HEK293 (cell line): ENCODE results near the gene PNKD.

ENCODE experiments used
- CTCF ChIA-PET: fragments of 350-600 bp; formaldehyde crosslinking; extraction: SDS; loops from one replicate; lab custom pipeline; 2021; ENCODE audit warnings: antibody characterized with exemption; lab: Yijun Ruan, JAX
- POLR2A ChIA-PET: fragments of 300-600 bp; formaldehyde crosslinking; extraction: SDS; loops from one replicate; lab custom pipeline; 2020; ENCODE audit warnings: antibody characterized with exemption, inconsistent platforms; lab: Yijun Ruan, JAX
- H3K27ac ChIP-seq: fragments of 200-500 bp; sonication (Bioruptor generic); 2 replicates; pipeline ENCODE4 v1.5.1; 2014; ENCODE audit warnings: low read depth, low read length, control low read depth, inconsistent platforms; ENCODE audit errors: extremely low read depth
- H3K36me3 ChIP-seq, 2 experiments: fragments of 200-500 bp in 1 of 2; sonication (Bioruptor generic) in 1 of 2; 1 replicate in 1 of 2; 2 replicates in 1 of 2; pipeline ENCODE4 v1.5.1; 2014 to 2017; ENCODE audit warnings: inconsistent platforms in 2 of 2, low read length in 2 of 2; ENCODE audit not compliant: control insufficient read depth in 2 of 2, insufficient read depth in 1 of 2
- H3K4me1 ChIP-seq: fragments of 200-500 bp; sonication (Bioruptor generic); 2 replicates; pipeline ENCODE4 v1.5.1; 2014; ENCODE audit warnings: mild to moderate bottlenecking, low read length, inconsistent platforms; ENCODE audit not compliant: control insufficient read depth, insufficient read depth
- H3K4me3 ChIP-seq: 2 replicates; pipeline ENCODE4 v1.5.1; 2011; ENCODE audit warnings: low read depth, mild to moderate bottlenecking, control low read depth, low read length, moderate library complexity
- H3K9me3 ChIP-seq: fragments of 200-500 bp; sonication (Bioruptor generic); 2 replicates; pipeline ENCODE4 v1.5.1; 2014; ENCODE audit warnings: low read depth, low read length, inconsistent platforms; ENCODE audit not compliant: control insufficient read depth, insufficient read depth
- KLF9 ChIP-seq: fragments of 450-650 bp; formaldehyde crosslinking; IDR thresholded peaks from 2 replicates; pipeline ENCODE4 v1.5.1; 2016; ENCODE audit warnings: missing biosample characterization, missing genetic modification characterization, low read depth
- SCRT2 ChIP-seq: fragments of 450-650 bp; formaldehyde crosslinking; IDR thresholded peaks from 2 replicates; pipeline ENCODE4 v1.5.1; 2016; ENCODE audit warnings: missing biosample characterization, missing genetic modification characterization
- ZBTB1 ChIP-seq: fragments of 450-650 bp; formaldehyde crosslinking; IDR thresholded peaks from 2 replicates; pipeline ENCODE4 v1.5.1; 2016; ENCODE audit warnings: missing biosample characterization, missing genetic modification characterization
- ZBTB20 ChIP-seq: fragments of 450-650 bp; formaldehyde crosslinking; IDR thresholded peaks from 2 replicates; pipeline ENCODE4 v1.5.1; 2016; ENCODE audit warnings: missing biosample characterization, missing genetic modification characterization
- ZFHX2 ChIP-seq: fragments of 450-650 bp; formaldehyde crosslinking; conservative IDR thresholded peaks from 2 replicates; pipeline ENCODE4 v1.5.1; 2016; ENCODE audit warnings: missing biosample characterization, missing genetic modification characterization
- ZNF114 ChIP-seq: fragments of 450-650 bp; formaldehyde crosslinking; IDR thresholded peaks from 2 replicates; pipeline ENCODE4 v1.5.0; 2017; ENCODE audit warnings: missing biosample characterization, missing genetic modification characterization
- ZNF121 ChIP-seq: fragments of 450-650 bp; formaldehyde crosslinking; IDR thresholded peaks from 2 replicates; pipeline ENCODE4 v1.5.1; 2016; ENCODE audit warnings: missing biosample characterization, missing genetic modification characterization
- ZNF2 ChIP-seq: fragments of 450-650 bp; formaldehyde crosslinking; IDR thresholded peaks from 2 replicates; pipeline ENCODE4 v1.5.1; 2016; ENCODE audit warnings: missing biosample characterization, missing genetic modification characterization
- ZNF214 ChIP-seq: fragments of 450-650 bp; formaldehyde crosslinking; IDR thresholded peaks from 2 replicates; pipeline ENCODE4 v1.5.1; 2017; ENCODE audit warnings: missing biosample characterization, mild to moderate bottlenecking, missing genetic modification characterization, borderline replicate concordance
- ZNF239 ChIP-seq: fragments of 450-650 bp; formaldehyde crosslinking; IDR thresholded peaks from 2 replicates; pipeline ENCODE4 v1.5.1; 2016; ENCODE audit warnings: missing biosample characterization, missing genetic modification characterization
- ZNF280D ChIP-seq: fragments of 450-650 bp; formaldehyde crosslinking; IDR thresholded peaks from 2 replicates; pipeline ENCODE4 v1.5.1; 2016; ENCODE audit warnings: missing biosample characterization, missing genetic modification characterization
- ZNF37A ChIP-seq: fragments of 450-650 bp; IDR thresholded peaks from 2 replicates; pipeline ENCODE4 v1.5.1; 2018; ENCODE audit warnings: missing biosample characterization, missing genetic modification characterization
- ZNF391 ChIP-seq: fragments of 450-650 bp; formaldehyde crosslinking; IDR thresholded peaks from 2 replicates; pipeline ENCODE4 v1.5.1; 2016; ENCODE audit warnings: low read depth, missing biosample characterization, missing genetic modification characterization, borderline replicate concordance
- ZNF501 ChIP-seq: fragments of 450-650 bp; formaldehyde crosslinking; IDR thresholded peaks from 2 replicates; pipeline ENCODE4 v1.5.1; 2016; ENCODE audit warnings: missing biosample characterization, missing genetic modification characterization
- ZNF510 ChIP-seq: fragments of 450-650 bp; formaldehyde crosslinking; IDR thresholded peaks from 2 replicates; pipeline ENCODE4 v1.5.1; 2018; ENCODE audit warnings: mild to moderate bottlenecking, missing genetic modification characterization, missing biosample characterization; ENCODE audit not compliant: insufficient replicate concordance
- ZNF621 ChIP-seq: fragments of 450-650 bp; formaldehyde crosslinking; IDR thresholded peaks from 2 replicates; pipeline ENCODE4 v1.5.1; 2017; ENCODE audit warnings: missing biosample characterization, missing genetic modification characterization
- ZNF629 ChIP-seq: fragments of 450-650 bp; formaldehyde crosslinking; IDR thresholded peaks from 2 replicates; pipeline ENCODE4 v1.5.1; 2017; ENCODE audit warnings: missing biosample characterization, missing genetic modification characterization
- ZNF658 ChIP-seq: fragments of 450-650 bp; formaldehyde crosslinking; IDR thresholded peaks from 2 replicates; pipeline ENCODE4; 2016; ENCODE audit warnings: missing biosample characterization, missing genetic modification characterization
- ZNF664 ChIP-seq: fragments of 450-650 bp; formaldehyde crosslinking; IDR thresholded peaks from 2 replicates; pipeline ENCODE4 v1.5.1; 2016; ENCODE audit warnings: missing biosample characterization, missing genetic modification characterization
- ZNF670 ChIP-seq: fragments of 450-650 bp; formaldehyde crosslinking; IDR thresholded peaks from 2 replicates; pipeline ENCODE4 v1.5.1; 2016; ENCODE audit warnings: missing biosample characterization, missing genetic modification characterization, low read depth
- TF ChIP-seq, protein P1 (sequence below): fragments of 450-650 bp; formaldehyde crosslinking; IDR thresholded peaks from 2 replicates; pipeline ENCODE4; 2016; ENCODE audit warnings: missing biosample characterization, missing genetic modification characterization
- TF ChIP-seq, protein P2 (sequence below): fragments of 450-650 bp; formaldehyde crosslinking; optimal IDR thresholded peaks from 2 replicates; pipeline ENCODE3; 2016; ENCODE audit warnings: missing biosample characterization, mild to moderate bottlenecking, missing genetic modification characterization
- TF ChIP-seq, protein P3 (sequence below): fragments of 450-650 bp; formaldehyde crosslinking; IDR thresholded peaks from 2 replicates; pipeline ENCODE4 v1.5.1; 2016; ENCODE audit warnings: missing biosample characterization, missing genetic modification characterization
- TF ChIP-seq, protein P4 (sequence below): fragments of 450-650 bp; formaldehyde crosslinking; IDR thresholded peaks from 2 replicates; pipeline ENCODE4 v1.5.1; 2017; ENCODE audit warnings: missing biosample characterization, mild to moderate bottlenecking, missing genetic modification characterization, moderate library complexity

The PNKD gene

GRCh38 chr2:218274586-218274985, 4.3 kb downstream of the PNKD start:
- H3K4me1 ChIP-seq: peaks cover 3% of the 10 kb centered on the region; the same call in 1 of the 2 replicates
- H3K9me3 ChIP-seq: no peaks in the 10 kb centered on the region
- ChIA-PET CTCF (interaction anchor here (0.7 to 7.3 kb wide), 4 partner anchors 11 to 121 kb away, joined by 3 to 89 read pairs (median 32); partner anchors contain the start of gene TMBIM1), POLR2A (interaction anchor here (4.3 kb wide), 1 partner anchor 12 kb away, joined by 29 read pairs; no protein-coding TSS in a partner anchor)
- H3K27ac ChIP-seq: no peak overlapping the region
- H3K36me3 ChIP-seq: peaks cover 4 to 71% of the 10 kb centered on the region in 2 experiments; a peak in 2 of 3 replicates
- TF ChIP-seq ZNF2 (no peak), ZBTB1 (no peak), ZNF391 (no peak), ZNF239 (tag by site-specific recombination) (no peak), ZNF664 (tag by site-specific recombination) (no peak), ZNF658 (tag by site-specific recombination) (no peak), ZNF37A (tag by site-specific recombination) (no peak), ZNF114 (no peak), ZNF121 (tag by site-specific recombination) (no peak), ZNF501 (no peak)
- TF ChIP-seq, protein P1, sequence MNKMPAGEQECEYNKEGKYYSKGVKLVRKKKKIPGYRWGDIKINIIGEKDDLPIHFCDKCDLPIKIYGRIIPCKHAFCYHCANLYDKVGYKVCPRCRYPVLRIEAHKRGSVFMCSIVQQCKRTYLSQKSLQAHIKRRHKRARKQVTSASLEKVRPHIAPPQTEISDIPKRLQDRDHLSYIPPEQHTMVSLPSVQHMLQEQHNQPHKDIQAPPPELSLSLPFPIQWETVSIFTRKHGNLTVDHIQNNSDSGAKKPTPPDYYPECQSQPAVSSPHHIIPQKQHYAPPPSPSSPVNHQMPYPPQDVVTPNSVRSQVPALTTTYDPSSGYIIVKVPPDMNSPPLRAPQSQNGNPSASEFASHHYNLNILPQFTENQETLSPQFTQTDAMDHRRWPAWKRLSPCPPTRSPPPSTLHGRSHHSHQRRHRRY (tag by site-specific recombination): no peak
- TF ChIP-seq, protein P2, sequence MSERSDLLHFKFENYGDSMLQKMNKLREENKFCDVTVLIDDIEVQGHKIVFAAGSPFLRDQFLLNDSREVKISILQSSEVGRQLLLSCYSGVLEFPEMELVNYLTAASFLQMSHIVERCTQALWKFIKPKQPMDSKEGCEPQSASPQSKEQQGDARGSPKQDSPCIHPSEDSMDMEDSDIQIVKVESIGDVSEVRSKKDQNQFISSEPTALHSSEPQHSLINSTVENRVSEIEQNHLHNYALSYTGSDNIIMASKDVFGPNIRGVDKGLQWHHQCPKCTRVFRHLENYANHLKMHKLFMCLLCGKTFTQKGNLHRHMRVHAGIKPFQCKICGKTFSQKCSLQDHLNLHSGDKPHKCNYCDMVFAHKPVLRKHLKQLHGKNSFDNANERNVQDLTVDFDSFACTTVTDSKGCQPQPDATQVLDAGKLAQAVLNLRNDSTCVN: no peak
- H3K4me3 ChIP-seq: no peak overlapping the region

DNA sequence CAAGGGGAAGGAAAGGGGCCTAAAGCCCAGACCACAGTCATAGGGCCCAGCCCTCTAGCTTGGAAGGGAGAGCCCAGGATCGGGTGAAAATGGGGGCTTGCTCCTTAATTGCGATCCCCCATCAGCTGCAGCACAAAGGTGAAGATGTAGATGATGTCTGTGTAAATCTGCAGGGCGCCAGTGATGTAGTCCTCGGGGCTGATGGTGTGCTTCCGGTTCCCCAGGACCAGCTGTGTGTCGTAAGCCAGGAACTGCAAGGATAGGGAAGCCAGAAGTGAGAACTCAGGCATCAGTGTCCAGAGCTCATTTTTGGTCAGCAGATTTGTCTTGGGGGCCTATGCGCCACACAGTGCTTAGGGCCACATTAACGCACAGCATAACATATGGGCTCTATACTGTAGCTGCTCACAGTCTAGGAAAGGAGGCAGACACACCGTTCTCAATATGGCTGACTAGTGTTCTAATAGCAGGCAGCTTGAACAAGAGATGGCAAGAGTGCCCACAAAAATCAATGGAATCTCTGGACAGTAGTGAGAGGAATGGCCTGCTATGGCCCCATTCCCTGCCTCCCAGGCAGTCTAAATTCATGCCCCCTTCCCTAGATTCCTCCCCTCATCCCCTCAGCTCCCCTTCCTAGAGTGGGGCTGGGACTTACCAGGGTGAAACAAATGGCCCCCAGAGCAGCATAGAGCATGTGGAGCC, 5.2 kb downstream of the PNKD start:
- Histone ChIP-seq H3K4me1 (peaks cover 3% of the 10 kb centered on the region; the same call in 1 of the 2 replicates), H3K36me3 (peaks cover 4 to 81% of the 10 kb centered on the region in 2 experiments; a peak in 2 of 3 replicates), H3K27ac (no peak overlapping the region), H3K4me3 (no peak overlapping the region), H3K9me3 (no peaks in the 10 kb centered on the region)
- POLR2A ChIA-PET: interaction anchor here (0.5 to 4.3 kb wide), 3 partner anchors 11 to 130 kb away, joined by 4 to 29 read pairs (median 7); no protein-coding TSS in a partner anchor
- CTCF ChIA-PET: interaction anchor here (0.6 to 7.3 kb wide), 6 partner anchors 10 to 191 kb away, joined by 3 to 89 read pairs (median 4); partner anchors contain the start of gene TMBIM1
- no peak for TF ChIP-seq ZNF670 (tag by site-specific recombination)
- no peak for TF ChIP-seq ZNF510
- TF ChIP-seq, protein P3, sequence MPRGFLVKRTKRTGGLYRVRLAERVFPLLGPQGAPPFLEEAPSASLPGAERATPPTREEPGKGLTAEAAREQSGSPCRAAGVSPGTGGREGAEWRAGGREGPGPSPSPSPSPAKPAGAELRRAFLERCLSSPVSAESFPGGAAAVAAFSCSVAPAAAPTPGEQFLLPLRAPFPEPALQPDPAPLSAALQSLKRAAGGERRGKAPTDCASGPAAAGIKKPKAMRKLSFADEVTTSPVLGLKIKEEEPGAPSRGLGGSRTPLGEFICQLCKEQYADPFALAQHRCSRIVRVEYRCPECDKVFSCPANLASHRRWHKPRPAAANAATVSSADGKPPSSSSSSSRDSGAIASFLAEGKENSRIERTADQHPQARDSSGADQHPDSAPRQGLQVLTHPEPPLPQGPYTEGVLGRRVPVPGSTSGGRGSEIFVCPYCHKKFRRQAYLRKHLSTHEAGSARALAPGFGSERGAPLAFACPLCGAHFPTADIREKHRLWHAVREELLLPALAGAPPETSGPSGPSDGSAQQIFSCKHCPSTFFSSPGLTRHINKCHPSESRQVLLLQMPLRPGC (tag by site-specific recombination): no peak
- TF ChIP-seq ZBTB20: no peak
- no peak for TF ChIP-seq ZNF214 (tag by site-specific recombination)
- TF ChIP-seq SCRT2: no peak
- TF ChIP-seq ZNF629 (tag by site-specific recombination): no peak
- no peak for TF ChIP-seq KLF9 (tag by site-specific recombination)
- TF ChIP-seq ZNF280D (tag by site-specific recombination): no peak
- no peak for TF ChIP-seq ZFHX2 (tag by site-specific recombination)
- TF ChIP-seq ZNF621 (tag by site-specific recombination): no peak
- TF ChIP-seq, protein P4, sequence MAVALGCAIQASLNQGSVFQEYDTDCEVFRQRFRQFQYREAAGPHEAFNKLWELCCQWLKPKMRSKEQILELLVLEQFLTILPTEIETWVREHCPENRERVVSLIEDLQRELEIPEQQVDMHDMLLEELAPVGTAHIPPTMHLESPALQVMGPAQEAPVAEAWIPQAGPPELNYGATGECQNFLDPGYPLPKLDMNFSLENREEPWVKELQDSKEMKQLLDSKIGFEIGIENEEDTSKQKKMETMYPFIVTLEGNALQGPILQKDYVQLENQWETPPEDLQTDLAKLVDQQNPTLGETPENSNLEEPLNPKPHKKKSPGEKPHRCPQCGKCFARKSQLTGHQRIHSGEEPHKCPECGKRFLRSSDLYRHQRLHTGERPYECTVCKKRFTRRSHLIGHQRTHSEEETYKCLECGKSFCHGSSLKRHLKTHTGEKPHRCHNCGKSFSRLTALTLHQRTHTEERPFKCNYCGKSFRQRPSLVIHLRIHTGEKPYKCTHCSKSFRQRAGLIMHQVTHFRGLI: no peak
